HepG2 (cell line): ENCODE data around the gene TARBP2. TPM values are rescaled to one million over a fixed set of nuclear protein-coding genes. Genes with fewer than 3 reads are reported as not detected.

Source experiments
- AGO2 ChIP-seq: fragments of 200-400 bp; formaldehyde crosslinking; optimal IDR thresholded peaks from 2 replicates; pipeline ENCODE3; 2017; ENCODE audit warnings: mild to moderate bottlenecking, low read depth, low read length, moderate library complexity
- CENPBD1 ChIP-seq: sonication (generic); formaldehyde crosslinking; IDR thresholded peaks from 2 replicates; pipeline ENCODE4 v1.8.0; 2022; ENCODE audit warnings: missing genetic modification reagents, low read depth, mild to moderate bottlenecking, borderline replicate concordance
- HMGXB3 ChIP-seq: sonication (generic); formaldehyde crosslinking; IDR thresholded peaks from 2 replicates; pipeline ENCODE4 v1.4.0; 2020; ENCODE audit warnings: missing genetic modification reagents, borderline replicate concordance
- PLRG1 ChIP-seq: fragments of 450-650 bp; conservative IDR thresholded peaks from 2 replicates; pipeline ENCODE4 v1.6.1; 2016
- RBM22 ChIP-seq: fragments of 200-400 bp; formaldehyde crosslinking; optimal IDR thresholded peaks from 2 replicates; pipeline ENCODE3; 2017; ENCODE audit warnings: mild to moderate bottlenecking, low read length, moderate library complexity
- ZBTB2 ChIP-seq: sonication (generic); formaldehyde crosslinking; IDR thresholded peaks from 2 replicates; pipeline ENCODE4 v1.8.0; 2022; ENCODE audit warnings: low read depth, missing genetic modification reagents
- ZNF34 ChIP-seq: sonication (generic); formaldehyde crosslinking; IDR thresholded peaks from 2 replicates; pipeline ENCODE4 v1.4.0; 2020; ENCODE audit warnings: mild to moderate bottlenecking, missing genetic modification reagents, borderline replicate concordance
- ZNF446 ChIP-seq: sonication (generic); formaldehyde crosslinking; IDR thresholded peaks from 2 replicates; pipeline ENCODE4 v1.5.0; 2020; ENCODE audit warnings: mild to moderate bottlenecking, missing genetic modification reagents
- ZNF510 ChIP-seq: sonication (generic); formaldehyde crosslinking; IDR thresholded peaks from 2 replicates; pipeline ENCODE4 v1.4.0; 2020; ENCODE audit warnings: low read depth, mild to moderate bottlenecking, missing genetic modification reagents
- ZNF576 ChIP-seq: sonication (generic); formaldehyde crosslinking; IDR thresholded peaks from 2 replicates; pipeline ENCODE4 v1.4.0; 2020; ENCODE audit warnings: mild to moderate bottlenecking, missing genetic modification reagents
- ZNF652 ChIP-seq: IDR thresholded peaks from 2 replicates; pipeline ENCODE4 v1.6.1; 2016; ENCODE audit warnings: low read depth, borderline replicate concordance
- polyA plus RNA-seq, 8 experiments: library from polyadenylated mRNA; depleted of rRNA in 3 of 8; stranded (reverse) in 7 of 8; unstranded in 1 of 8; fragments of >200 nt; fragmentation: Illumina TruSeq in 4 of 8; extraction: Trizol in 4 of 8; gene quantifications; 2 replicates each; pipeline versions ENCODE4 v1.2.1 to v1.2.3, GENCODE V29; 2011 to 2016; ENCODE audit warnings: low read depth in 4 of 8, missing spikeins in 1 of 8, mixed read lengths in 1 of 8; ENCODE audit not compliant: insufficient read depth in 1 of 8
- total RNA-seq, 5 experiments: library from RNA; depleted of rRNA; stranded (reverse); fragments of >200 nt; fragmentation: Illumina TruSeq; extraction: Trizol; gene quantifications; 2 replicates each; pipeline ENCODE4 v1.2.3, GENCODE V29; 2016; ENCODE audit warnings: low read depth in 1 of 5

The TARBP2 gene
- total and polyA plus RNA-seq, 2 of the 13 experiments (the other 11 are each of a cell fraction or from before 2014, with no cell fraction given): 47.0 to 55.5 TPM

GRCh38 chr12:53486736-53487487 lies 14.2 kb upstream of the TARBP2 start (continued):
- TF ChIP-seq HMGXB3 (no peak), ZNF576 (CRISPR knock-in tag) (no peak), ZBTB2 (CRISPR knock-in tag) (no peak), PLRG1 (no peak), ZNF446 (CRISPR knock-in tag) (no peak), ZNF510 (CRISPR knock-in tag) (no peak), ZNF652 (CRISPR knock-in tag) (no peak), AGO2 (peak; percentile 95), ZNF34 (CRISPR knock-in tag) (no peak), CENPBD1 (CRISPR knock-in tag) (no peak), RBM22 (no peak)
